HL-60 (cell line): Measurements from ENCODE around the gene SMG7.

Experiments used
- POLR2AphosphoS5 ChIP-seq: IDR thresholded peaks from 2 replicates; pipeline ENCODE4 v1.6.1; 2012; ENCODE audit warnings: low read depth
- REST ChIP-seq: IDR thresholded peaks from 2 replicates; pipeline ENCODE4 v1.6.1; 2012; ENCODE audit warnings: low read depth; ENCODE audit not compliant: insufficient replicate concordance
- TF ChIP-seq, protein P1 (sequence below): IDR thresholded peaks from one replicate; pipeline ENCODE4 v1.5.1; 2011; ENCODE audit warnings: low read length, control low read depth, inconsistent platforms; ENCODE audit not compliant: insufficient read depth

- TF ChIP-seq, protein P1, sequence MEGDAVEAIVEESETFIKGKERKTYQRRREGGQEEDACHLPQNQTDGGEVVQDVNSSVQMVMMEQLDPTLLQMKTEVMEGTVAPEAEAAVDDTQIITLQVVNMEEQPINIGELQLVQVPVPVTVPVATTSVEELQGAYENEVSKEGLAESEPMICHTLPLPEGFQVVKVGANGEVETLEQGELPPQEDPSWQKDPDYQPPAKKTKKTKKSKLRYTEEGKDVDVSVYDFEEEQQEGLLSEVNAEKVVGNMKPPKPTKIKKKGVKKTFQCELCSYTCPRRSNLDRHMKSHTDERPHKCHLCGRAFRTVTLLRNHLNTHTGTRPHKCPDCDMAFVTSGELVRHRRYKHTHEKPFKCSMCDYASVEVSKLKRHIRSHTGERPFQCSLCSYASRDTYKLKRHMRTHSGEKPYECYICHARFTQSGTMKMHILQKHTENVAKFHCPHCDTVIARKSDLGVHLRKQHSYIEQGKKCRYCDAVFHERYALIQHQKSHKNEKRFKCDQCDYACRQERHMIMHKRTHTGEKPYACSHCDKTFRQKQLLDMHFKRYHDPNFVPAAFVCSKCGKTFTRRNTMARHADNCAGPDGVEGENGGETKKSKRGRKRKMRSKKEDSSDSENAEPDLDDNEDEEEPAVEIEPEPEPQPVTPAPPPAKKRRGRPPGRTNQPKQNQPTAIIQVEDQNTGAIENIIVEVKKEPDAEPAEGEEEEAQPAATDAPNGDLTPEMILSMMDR: no peak
- TF ChIP-seq POLR2AphosphoS5 (no peak), REST (no peak)
These were observed 117.1 kb downstream of the SMG7 start for GRCh38 chr1:183589384-183589783.
